ENCODE results near the gene SH3BP5.

SH3BP5 gene

GRCh38 chr3:15298504-15298903 lies 33.9 kb downstream of the SH3BP5 start:
- no peak for DNase-seq (ENCODE audit: low read depth)

- DNase-seq (ENCODE audit: low read depth): no peak
These were observed 34.6 kb downstream of the SH3BP5 start for GRCh38 chr3:15297608-15298350.

- DNase-seq (ENCODE audit: low read depth): no peak
These were observed 36.9 kb downstream of the SH3BP5 start for GRCh38 chr3:15295506-15295905.

DNA sequence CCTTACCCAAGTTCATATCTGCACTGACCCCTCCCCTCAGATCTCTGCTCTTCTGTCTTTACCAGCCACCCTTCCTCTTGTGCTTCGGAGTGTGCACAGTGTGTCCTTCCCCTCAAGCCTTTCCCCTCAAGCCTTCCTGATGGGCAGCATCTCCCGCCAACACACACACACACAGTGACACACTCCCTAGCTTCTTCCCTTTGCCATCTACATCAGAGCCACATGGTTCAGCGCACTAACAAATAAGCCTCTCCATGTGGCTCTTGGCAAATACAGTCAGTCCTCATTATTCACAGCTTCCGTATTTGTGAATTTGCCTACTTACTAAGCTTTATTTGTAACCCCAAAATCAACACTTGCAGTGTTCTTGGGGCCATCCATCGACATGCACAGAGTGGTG lies 37.5 kb downstream of the SH3BP5 start:
- no peak for DNase-seq (ENCODE audit: low read depth)

- no peak for DNase-seq (ENCODE audit: low read depth)
These were observed 39.4 kb downstream of the SH3BP5 start for GRCh38 chr3:15292765-15293522.

DNA sequence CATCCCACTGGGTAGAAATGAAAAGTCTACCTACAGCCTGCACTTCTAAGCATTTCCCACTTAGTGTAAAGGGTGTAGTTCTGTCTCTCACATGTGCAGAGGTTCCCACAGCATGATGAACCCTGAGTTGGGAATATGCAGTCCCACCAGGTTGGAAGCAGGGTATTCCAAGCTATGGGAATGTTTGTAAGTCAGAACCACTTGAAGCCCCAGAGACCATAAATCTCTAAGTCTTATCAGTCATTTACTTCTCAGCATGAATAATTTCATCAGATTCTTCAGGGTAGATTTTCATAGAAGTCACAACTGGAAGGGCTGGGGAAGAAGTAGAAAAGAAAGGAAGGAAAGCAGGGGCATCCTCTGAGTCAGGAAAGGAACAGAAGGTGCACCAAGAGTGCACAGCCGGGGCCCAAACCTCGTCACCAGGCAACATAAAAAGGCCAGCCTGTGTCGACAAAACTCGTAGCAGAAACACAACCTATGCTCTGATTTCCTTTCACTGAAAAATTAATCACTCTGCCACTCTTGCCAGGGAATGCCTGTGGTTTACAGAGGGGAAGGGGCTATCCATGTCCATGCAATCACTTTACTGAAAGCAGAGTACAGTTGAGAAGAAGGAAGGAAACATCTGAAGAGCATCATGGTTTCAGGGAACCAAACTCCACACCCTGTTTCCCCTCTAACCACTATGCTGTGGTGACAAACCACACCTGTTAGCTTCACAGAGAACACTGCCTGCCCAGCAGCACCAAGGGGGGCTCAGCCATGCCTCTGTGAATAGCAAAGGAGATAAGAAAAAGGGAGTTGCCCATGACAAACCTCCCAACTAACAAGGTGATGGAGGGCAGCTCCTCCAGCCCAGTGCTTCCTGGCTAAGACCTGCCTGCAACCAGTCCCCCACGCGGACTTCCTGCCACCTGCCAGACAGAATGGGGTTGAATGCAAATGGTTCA lies 40.5 kb downstream of the SH3BP5 start:
- DNase-seq (ENCODE audit: low read depth): peak; percentile 33

DNA sequence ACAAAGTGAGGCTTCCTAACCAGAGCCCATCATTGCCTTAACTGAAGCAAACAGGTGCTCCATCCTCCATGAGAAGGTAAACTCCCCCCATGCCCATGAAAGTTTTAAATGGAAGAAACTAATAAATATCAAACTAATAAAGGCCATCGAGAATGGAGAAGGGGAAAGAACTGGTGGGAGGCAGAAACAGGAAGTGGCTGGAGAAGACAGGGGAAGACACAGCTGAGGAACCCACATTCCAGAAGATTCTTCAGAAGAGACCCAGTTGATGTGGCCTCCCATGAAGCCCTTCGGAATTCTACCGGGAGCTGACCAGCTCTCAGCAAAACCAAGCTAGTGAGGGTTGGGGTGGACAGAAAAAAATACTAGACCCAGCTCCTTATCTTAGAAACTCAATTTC lies 41.6 kb downstream of the SH3BP5 start:
- DNase-seq (ENCODE audit: low read depth): no peak

DNA sequence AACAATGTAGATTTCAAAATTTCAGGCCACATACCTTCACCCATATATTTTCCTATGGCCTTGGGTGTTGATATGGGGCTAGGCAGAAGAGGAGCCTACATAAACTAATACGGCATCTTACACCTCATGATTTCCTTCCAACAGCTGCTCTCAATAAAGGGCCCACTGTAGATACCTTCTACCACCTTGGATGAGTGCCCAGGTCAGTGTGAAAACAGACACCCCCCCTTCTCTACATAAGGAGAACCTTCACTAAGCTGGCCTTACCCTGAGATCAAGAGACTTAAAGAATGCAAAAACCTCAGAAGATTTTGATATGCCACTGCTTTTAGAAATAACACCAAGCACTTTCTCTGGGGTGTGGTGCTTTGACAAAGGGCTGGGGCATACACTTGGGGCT lies 42.7 kb downstream of the SH3BP5 start:
- DNase-seq (ENCODE audit: low read depth): no peak

DNA sequence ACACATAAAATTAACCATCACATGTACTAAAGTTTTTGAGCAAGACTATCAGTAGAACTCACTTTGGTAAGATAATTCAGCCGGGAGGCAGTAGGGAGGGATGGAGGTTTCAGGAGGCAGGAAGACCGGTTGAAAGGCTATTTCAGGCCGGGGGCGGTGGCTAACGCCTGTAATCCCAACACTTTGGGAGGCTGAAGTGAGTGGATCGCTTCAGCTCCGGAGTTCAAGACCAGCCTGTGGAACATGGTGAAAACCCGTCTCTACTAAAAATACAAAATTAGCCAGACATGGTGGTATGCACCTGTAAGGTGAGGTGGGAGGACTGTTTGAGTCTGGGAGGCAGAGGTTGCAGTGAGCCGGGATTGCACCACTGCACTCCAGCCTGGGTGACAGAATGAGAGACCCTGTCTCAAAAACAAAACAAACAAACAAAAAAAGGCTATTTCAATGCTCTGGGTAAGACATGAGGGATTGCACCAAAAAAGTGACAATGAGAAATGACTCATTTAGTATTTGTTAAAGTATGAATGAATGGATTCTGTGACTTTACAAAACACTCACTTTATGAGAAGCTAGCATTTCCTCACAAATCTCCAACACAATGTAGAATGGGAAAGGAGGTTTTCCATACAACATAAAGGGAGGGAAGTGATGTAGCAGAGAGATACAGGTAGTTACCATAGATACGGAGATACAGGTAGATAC lies 43.9 kb downstream of the SH3BP5 start:
- DNase-seq (ENCODE audit: low read depth): no peak

DNA sequence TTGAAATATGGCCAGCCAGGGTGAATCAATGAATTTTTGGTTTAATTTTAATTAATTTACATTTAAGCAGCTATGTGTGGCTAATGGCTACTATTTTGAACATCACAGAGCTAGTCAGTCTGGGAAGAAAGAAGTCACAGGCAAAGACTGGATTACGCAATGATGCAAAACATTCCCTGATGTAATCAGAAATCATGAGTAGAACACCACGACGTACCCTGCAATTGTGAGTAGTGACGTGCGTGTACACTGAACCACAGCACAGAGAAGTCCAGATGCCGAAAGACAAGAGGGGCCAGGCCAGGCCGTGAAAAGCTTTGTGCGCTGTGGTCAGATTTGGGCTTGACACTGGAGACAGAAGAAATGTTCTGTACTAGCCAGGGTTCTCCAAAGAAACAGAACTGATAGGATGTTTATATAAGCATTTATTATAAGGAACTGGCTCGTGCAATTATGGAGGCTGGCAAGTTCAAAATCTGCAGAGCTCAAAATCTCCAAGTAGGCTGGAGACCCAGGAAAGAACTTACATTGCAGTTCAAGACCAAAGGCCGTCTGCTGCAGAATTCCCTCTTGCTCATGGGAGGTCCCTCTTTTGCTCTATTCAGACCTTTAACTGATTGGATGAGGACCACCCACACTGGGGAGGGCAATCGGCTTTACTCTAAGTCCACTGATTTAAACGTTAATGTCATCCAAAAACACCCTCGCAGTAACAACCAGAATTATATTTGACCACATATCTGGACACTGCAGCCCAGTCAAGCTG lies 44.6 kb downstream of the SH3BP5 start:
- no peak for DNase-seq (ENCODE audit: low read depth)

DNA sequence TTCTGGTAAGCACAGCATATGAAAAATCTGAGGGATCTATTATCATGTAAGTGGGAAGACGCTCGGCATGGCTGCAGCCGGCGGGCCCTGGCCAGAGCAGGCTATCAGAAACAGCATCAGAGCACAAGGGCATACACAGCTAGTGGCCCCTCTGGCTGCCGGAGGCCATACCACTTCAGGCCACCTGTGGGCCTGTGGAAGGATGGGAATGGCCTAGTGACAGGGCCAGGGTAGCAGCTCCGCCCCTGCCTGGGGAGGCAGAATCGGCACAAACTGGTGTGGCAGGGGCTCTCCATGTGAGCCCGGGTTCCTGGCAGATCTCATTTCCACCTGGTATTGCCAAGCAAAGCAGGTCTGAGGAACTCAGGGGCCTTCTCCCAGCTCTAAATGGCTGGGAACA lies 46.4 kb downstream of the SH3BP5 start:
- no peak for DNase-seq (ENCODE audit: low read depth)

GRCh38 chr3:15284121-15284889 lies 48.1 kb downstream of the SH3BP5 start:
- DNase-seq (ENCODE audit: low read depth): no peak

- no peak for DNase-seq (ENCODE audit: low read depth)
These were observed 48.7 kb downstream of the SH3BP5 start for GRCh38 chr3:15283702-15284101.

DNA sequence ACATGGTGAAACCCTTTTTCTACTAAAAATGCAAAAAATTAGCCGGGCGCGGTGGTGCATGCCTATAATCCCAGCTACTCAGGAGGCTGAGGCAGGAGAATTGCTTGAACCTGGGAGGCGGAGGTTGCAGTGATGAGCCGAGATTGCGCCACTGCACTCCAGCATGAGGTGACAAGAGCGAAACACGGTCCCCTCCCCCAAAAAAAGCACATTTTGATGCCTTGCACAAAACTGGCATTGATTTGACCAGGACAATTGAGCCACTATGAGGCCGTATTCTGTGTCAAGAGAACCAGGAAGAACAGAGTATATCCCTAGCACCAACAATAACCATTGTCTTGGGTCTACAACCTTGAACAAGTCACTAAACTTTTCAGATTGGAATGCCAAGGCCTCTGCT lies 50.6 kb downstream of the SH3BP5 start:
- no peak for DNase-seq (ENCODE audit: low read depth)

DNA sequence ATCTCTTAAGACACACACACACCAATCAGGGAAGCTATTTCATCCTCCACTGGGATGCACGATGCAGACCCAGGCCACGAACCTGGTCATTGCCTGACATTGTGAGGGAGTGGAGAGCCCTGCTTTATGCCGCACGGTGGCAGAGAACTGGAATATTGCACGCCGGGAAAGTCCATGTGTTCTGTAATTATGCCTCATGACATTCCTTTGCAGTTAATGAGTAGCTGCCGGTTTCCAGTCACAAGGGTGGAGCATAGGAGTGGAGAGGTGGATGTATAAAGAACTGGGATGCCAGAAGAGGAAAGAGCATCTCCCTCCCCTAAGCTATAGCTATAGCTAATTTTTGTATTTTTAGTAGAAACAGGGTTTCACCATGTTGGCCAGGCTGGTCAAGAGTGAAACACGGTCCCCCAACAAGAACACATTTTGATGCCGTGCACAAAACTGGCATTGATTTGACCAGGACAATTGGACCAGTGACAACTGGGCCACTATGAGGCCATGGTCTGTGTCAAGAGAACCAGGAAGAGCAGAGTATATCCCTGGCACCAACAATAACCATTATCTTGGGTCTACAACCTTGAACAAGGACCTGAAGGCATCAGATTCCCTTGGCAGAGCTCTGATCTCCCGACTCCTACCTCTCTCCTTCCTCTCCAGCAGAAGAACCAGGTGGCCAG lies 51.4 kb downstream of the SH3BP5 start:
- DNase-seq (ENCODE audit: low read depth): no peak

DNA sequence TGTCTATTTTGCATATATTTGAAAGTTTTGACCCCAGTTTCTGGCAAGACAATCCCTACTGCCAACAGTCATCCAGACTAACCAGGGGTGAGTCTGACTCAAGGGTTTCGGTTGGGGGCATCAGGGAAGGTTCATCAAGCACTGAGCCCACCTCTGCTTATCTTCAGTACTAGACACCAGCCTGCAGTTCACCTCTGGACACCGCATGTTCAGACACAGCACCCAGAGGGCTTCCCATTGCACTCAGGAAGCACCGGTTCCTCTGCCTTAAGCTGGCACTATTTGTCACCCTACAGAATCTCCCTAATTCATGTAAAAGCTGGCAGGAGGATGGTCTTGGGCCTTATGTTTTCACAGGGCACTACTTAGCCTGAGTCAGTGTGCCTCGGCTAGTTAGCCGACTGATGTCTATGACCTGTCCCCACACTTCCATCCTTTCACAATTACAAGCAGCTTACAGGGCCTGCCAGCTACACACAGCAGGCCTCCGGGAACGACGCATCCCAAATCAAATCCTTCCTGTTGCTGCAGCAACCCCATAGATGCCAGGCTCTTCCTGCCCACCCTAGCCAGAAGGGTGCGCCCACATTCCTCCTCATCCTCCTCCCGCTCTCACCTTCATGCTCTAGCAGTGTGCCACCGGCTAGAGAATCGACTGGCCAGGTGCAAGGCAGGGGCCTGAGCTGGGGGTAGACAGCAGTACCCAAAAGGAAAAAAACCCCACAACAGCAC lies 52.5 kb downstream of the SH3BP5 start:
- no peak for DNase-seq (ENCODE audit: low read depth)

DNA sequence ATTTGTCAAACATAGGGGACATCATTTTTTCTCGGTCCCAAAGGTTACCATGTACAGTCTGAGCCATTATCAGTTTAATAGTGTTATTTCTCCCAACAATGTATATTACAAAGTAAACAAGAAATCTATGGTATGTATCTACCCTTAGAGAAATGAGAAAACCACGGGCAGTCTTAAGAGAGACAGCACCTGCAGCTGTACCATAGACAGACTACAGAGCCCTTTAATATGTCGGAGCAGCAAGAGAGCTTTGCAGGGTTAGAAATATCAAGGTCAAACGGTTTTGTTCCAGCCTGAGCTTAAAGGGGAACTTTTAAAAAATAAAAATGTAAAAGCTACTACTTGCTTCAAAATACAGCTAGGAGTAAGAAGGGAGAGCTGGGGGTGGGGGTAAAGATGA lies 53.2 kb downstream of the SH3BP5 start:
- no peak for DNase-seq (ENCODE audit: low read depth)

DNA sequence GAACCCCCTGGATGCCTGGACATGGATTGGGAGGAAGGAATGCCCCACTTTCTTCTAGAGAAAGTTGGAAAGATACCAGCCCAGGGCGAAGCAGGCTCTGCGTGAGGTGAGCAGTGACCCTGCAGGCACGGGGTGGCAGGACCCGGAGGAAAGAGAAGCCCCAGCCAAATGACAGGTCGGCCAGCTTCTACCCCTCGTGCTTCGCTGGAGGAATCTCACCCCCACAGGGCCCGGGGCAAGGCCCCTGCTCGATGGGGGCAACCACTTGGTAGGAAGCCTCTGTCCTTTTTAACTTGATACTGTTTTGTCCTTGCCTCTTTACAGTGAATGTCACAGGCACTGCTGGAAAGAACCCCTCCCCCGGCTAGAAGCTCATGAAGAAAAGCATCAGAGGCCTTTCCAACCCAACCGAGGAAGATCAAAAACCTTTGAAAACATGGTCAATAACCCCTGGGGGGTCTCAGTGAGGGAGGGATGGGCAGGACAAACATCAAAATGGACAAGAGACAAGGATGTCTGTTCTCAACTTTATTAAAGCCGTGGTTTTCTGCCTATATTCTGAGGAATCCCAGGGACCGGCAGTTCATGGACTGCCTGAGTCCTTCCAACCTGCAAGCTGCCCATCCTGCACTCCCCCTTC lies 54.4 kb downstream of the SH3BP5 start:
- DNase-seq (ENCODE audit: low read depth): no peak

Measured in activated T-cell treated with anti-CD3 and anti-CD28 coated beads for 1 hour (primary cell).